Measurements from ENCODE around the gene TNPO3.

DNA sequence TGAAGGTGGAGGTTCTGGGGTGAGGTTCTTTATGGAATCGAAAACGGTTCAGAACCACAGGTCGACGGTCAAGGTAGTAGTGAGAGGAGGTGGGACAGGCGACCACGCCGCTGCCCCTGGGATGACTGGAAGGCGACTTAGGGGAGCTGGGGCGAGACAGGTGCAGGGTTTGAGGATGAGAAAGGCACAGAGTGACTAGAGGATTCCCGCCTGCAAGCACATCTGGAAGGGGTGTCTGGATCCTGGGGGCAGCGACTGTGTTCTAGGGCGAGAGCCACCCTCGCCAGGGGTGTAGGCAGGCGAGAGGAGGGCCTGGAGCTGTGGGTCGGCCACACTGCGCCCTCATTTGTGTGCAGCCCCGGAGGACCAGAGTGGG lies 117.7 kb downstream of the TNPO3 start:
- TF ChIP-seq EZH2 (IDR thresholded peaks at IDR 0.05) (no peak), POLR2AphosphoS5 (IDR thresholded peaks at IDR 0.05; ENCODE audit: borderline replicate concordance, low read depth, low read length) (no peak), FOXP2 (optimal IDR thresholded peaks at IDR 0.05; ENCODE audit: control extremely low read depth, extremely low read length, insufficient read depth) (no peak)
